Neural progenitor cell (in vitro differentiated cells): ENCODE data around the gene CEP55. TPM values are rescaled to one million over a fixed set of nuclear protein-coding genes. Genes with fewer than 3 reads are reported as not detected.

Experiments used
- DNase-seq: peaks from one replicate; pipeline ENCODE4 v3.0.0-alpha.2; 2016; ENCODE audit warnings: low spot score
- H2AFZ ChIP-seq: fragments of 200-600 bp; sonication (generic); replicated peaks from 2 replicates; pipeline ENCODE4 v1.6.1; 2016; ENCODE audit warnings: antibody characterized with exemption
- H3F3A ChIP-seq: fragments of 200-600 bp; sonication (generic); 2 replicates; pipeline ENCODE4 v1.6.1; 2016; ENCODE audit warnings: antibody characterized with exemption, low read depth
- H3K27ac ChIP-seq: fragments of 200-600 bp; sonication (generic); 2 replicates; pipeline ENCODE4 v1.5.1; 2016; ENCODE audit warnings: mild to moderate bottlenecking
- H3K27me3 ChIP-seq: fragments of 200-600 bp; sonication (generic); 2 replicates; pipeline ENCODE4 v1.6.1; 2016; ENCODE audit warnings: mild to moderate bottlenecking, moderate library complexity
- H3K36me3 ChIP-seq: fragments of 200-600 bp; sonication (generic); 2 replicates; pipeline ENCODE4 v1.5.1; 2016
- H3K4me1 ChIP-seq: fragments of 200-600 bp; sonication (generic); 2 replicates; pipeline ENCODE4 v1.6.1; 2016; ENCODE audit warnings: mixed run types
- H3K4me2 ChIP-seq: fragments of 200-600 bp; sonication (generic); 2 replicates; pipeline ENCODE4 v1.6.1; 2016
- H3K4me3 ChIP-seq: fragments of 200-600 bp; sonication (generic); 2 replicates; pipeline ENCODE4 v1.5.1; 2016
- H3K79me2 ChIP-seq: fragments of 200-600 bp; sonication (generic); 2 replicates; pipeline ENCODE4 v1.6.1; 2016; ENCODE audit warnings: low read depth
- H3K9ac ChIP-seq: fragments of 200-600 bp; sonication (generic); 2 replicates; pipeline ENCODE4 v1.6.1; 2016
- H3K9me3 ChIP-seq: fragments of 200-600 bp; sonication (generic); 2 replicates; pipeline ENCODE4 v1.5.1; 2016; ENCODE audit warnings: low read depth
- H4K20me1 ChIP-seq: fragments of 200-600 bp; sonication (generic); 2 replicates; pipeline ENCODE4 v1.6.1; 2016; ENCODE audit warnings: low read depth
- H3K27ac Mint-ChIP-seq: 3 replicates; pipeline ENCODE4 v1.8.0; 2021; ENCODE audit warnings: mixed read lengths
- H3K27me3 Mint-ChIP-seq: 2 replicates; pipeline ENCODE4 v1.8.0; 2022; ENCODE audit warnings: low read depth, mild to moderate bottlenecking, inconsistent platforms, moderate library complexity, mixed read lengths; ENCODE audit not compliant: insufficient read depth
- H3K36me3 Mint-ChIP-seq: 3 replicates; pipeline ENCODE4 v1.8.0; 2021; ENCODE audit warnings: mixed read lengths
- H3K4me1 Mint-ChIP-seq: 3 replicates; pipeline ENCODE4 v1.8.0; 2021; ENCODE audit warnings: mixed read lengths
- H3K4me3 Mint-ChIP-seq: 3 replicates; pipeline ENCODE4 v1.8.0; 2021; ENCODE audit warnings: mild to moderate bottlenecking, moderate library complexity, mixed read lengths
- H3K9me3 Mint-ChIP-seq: 3 replicates; pipeline ENCODE4 v1.8.0; 2020; ENCODE audit warnings: mixed read lengths
- CTCF ChIP-seq: fragments of 200-600 bp; sonication (generic); IDR thresholded peaks from 2 replicates; pipeline ENCODE4 v1.5.1; 2017; ENCODE audit warnings: antibody characterized with exemption, mild to moderate bottlenecking
- EZH2 ChIP-seq: fragments of 200-600 bp; sonication (generic); IDR thresholded peaks from 2 replicates; pipeline ENCODE4 v1.6.1; 2017; ENCODE audit warnings: antibody characterized with exemption, mild to moderate bottlenecking, moderate library complexity
- EZH2phosphoT487 ChIP-seq: fragments of 200-600 bp; sonication (generic); IDR thresholded peaks from 2 replicates; pipeline ENCODE4 v1.6.1; 2017; ENCODE audit warnings: antibody characterized with exemption
- total RNA-seq: library from RNA; depleted of rRNA; stranded (reverse); fragments of >200 nt; gene quantifications from 2 replicates; pipeline ENCODE4 v1.2.3, GENCODE V29; 2015; ENCODE audit warnings: low replicate concordance

The CEP55 gene
- total RNA-seq, 1 donor from 2014 or later, result 57.7 TPM

GRCh38 chr10:93559490-93559889, 63.1 kb downstream of the CEP55 start:
- no peak for DNase-seq
- H3F3A ChIP-seq, result peaks cover 4% of the 10 kb centered on the region
- Mint-ChIP-seq H3K27me3 (peaks cover 12% of the 10 kb centered on the region), H3K9me3 (peaks cover 13% of the 10 kb centered on the region), H3K27ac (no peak overlapping the region), H3K4me3 (no peak overlapping the region), H3K4me1 (peaks cover 12% of the 10 kb centered on the region), H3K36me3 (peaks cover 3% of the 10 kb centered on the region)
- H3K4me2 ChIP-seq, result no peak overlapping the region
- H3K27me3 ChIP-seq, result peaks cover 10% of the 10 kb centered on the region
- no peak overlapping the region for H2AFZ ChIP-seq
- H3K79me2 ChIP-seq, result no peaks in the 10 kb centered on the region
- H3K4me3 ChIP-seq, result no peak overlapping the region
- H4K20me1 ChIP-seq, result no peaks in the 10 kb centered on the region
- H3K27ac ChIP-seq, result no peak overlapping the region
- peaks cover 9% of the 10 kb centered on the region for H3K4me1 ChIP-seq
- no peak overlapping the region for H3K9ac ChIP-seq
- no peak for TF ChIP-seq CTCF
- H3K36me3 ChIP-seq, result no peaks in the 10 kb centered on the region
- no peaks in the 10 kb centered on the region for H3K9me3 ChIP-seq

GRCh38 chr10:93560541-93560940, 64.1 kb downstream of the CEP55 start:
- H3K79me2 ChIP-seq, result no peaks in the 10 kb centered on the region
- peaks cover 6% of the 10 kb centered on the region for H3K4me1 ChIP-seq
- Mint-ChIP-seq H3K36me3 (peaks cover 3% of the 10 kb centered on the region), H3K27ac (no peak overlapping the region), H3K4me1 (peaks cover 10% of the 10 kb centered on the region), H3K4me3 (no peak overlapping the region), H3K9me3 (peaks cover 13% of the 10 kb centered on the region), H3K27me3 (peaks cover 16% of the 10 kb centered on the region)
- no peak overlapping the region for H3K4me2 ChIP-seq
- no peaks in the 10 kb centered on the region for H4K20me1 ChIP-seq
- H3K9ac ChIP-seq, result no peak overlapping the region
- peaks cover 20% of the 10 kb centered on the region for H3K27me3 ChIP-seq
- peaks cover 2% of the 10 kb centered on the region for H3F3A ChIP-seq
- no peak overlapping the region for H3K27ac ChIP-seq
- no peak overlapping the region for H2AFZ ChIP-seq
- no peak for TF ChIP-seq EZH2
- TF ChIP-seq CTCF, result no peak
- no peak for TF ChIP-seq EZH2phosphoT487
- no peak for DNase-seq
- H3K9me3 ChIP-seq, result no peaks in the 10 kb centered on the region
- no peak overlapping the region for H3K4me3 ChIP-seq
- H3K36me3 ChIP-seq, result no peaks in the 10 kb centered on the region

GRCh38 chr10:93565446-93565845, 69.0 kb downstream of the CEP55 start:
- Mint-ChIP-seq H3K9me3 (peaks cover 3% of the 10 kb centered on the region), H3K27me3 (peaks cover 51% of the 10 kb centered on the region), H3K4me1 (peaks cover 27% of the 10 kb centered on the region), H3K27ac (no peak overlapping the region), H3K4me3 (peak overlapping the region; percentile 21), H3K36me3 (no peaks in the 10 kb centered on the region)
- Histone ChIP-seq H2AFZ (no peak overlapping the region), H4K20me1 (peaks cover 11% of the 10 kb centered on the region), H3K27ac (no peak overlapping the region), H3K79me2 (no peaks in the 10 kb centered on the region), H3K27me3 (peaks cover 69% of the 10 kb centered on the region), H3K4me2 (no peak overlapping the region), H3F3A (peaks cover 17% of the 10 kb centered on the region), H3K4me3 (no peak overlapping the region), H3K4me1 (peaks cover 25% of the 10 kb centered on the region), H3K9me3 (no peaks in the 10 kb centered on the region), H3K9ac (no peak overlapping the region), H3K36me3 (no peaks in the 10 kb centered on the region)
- TF ChIP-seq EZH2phosphoT487, result no peak
- TF ChIP-seq EZH2, result no peak
- no peak for TF ChIP-seq CTCF
- no peak for DNase-seq
